ENCODE data around the gene SGPP2.
"Not testable (repeated sequence)": the region's sequence is repeated elsewhere in the genome, so short reads cannot be mapped to it uniquely, and the experiment has no call there.

Gene SGPP2

GRCh38 chr2:222576171-222577081 lies 152.1 kb downstream of the SGPP2 start:
- peaks cover 56% of the 10 kb centered on the region for H3K36me3 ChIP-seq (ENCODE audit: low read depth)
- no peak for TF ChIP-seq CTCF (IDR thresholded peaks at IDR 0.05; ENCODE audit: poor library complexity, severe bottlenecking)
- no peak for DNase-seq (ENCODE audit: low spot score)
- no peaks in the 10 kb centered on the region for H3K9me3 ChIP-seq (ENCODE audit: severe bottlenecking)
- no peak overlapping the region for H3K4me3 ChIP-seq (ENCODE audit: severe bottlenecking)
- no peaks in the 10 kb centered on the region for H3K4me1 ChIP-seq (ENCODE audit: insufficient read depth, poor library complexity, severe bottlenecking)
- ATAC-seq (ENCODE audit: low read depth) = no peak
- H3K27me3 ChIP-seq (ENCODE audit: insufficient read depth, poor library complexity, severe bottlenecking) = no peaks in the 10 kb centered on the region
- no peak overlapping the region for H3K27ac ChIP-seq (ENCODE audit: poor library complexity, severe bottlenecking)

DNA sequence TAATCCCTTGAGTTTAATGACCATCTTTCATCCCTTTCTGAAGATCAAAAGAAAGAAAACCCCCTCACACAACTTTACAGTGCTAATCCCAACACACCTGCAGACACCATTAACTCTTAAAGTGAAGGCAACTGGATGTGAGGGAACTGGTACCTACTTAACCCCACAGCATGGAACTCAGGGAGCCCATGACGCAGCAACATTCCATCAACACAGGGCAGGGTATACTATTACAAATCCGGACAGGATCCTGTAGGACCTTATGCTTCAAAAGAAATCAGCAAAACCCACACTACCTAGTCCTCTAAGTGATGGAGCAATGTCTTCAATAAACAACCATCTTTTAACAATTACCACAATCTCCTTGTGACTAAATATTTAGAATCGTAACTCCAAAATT lies 153.0 kb downstream of the SGPP2 start:
- no peaks in the 10 kb centered on the region for H3K9me3 ChIP-seq (ENCODE audit: severe bottlenecking)
- no peak for TF ChIP-seq CTCF (IDR thresholded peaks at IDR 0.05; ENCODE audit: poor library complexity, severe bottlenecking)
- no peaks in the 10 kb centered on the region for H3K27me3 ChIP-seq (ENCODE audit: insufficient read depth, poor library complexity, severe bottlenecking)
- ATAC-seq (ENCODE audit: low read depth) = no peak
- DNase-seq (ENCODE audit: low spot score) = no peak
- H3K27ac ChIP-seq (ENCODE audit: poor library complexity, severe bottlenecking) = no peak overlapping the region
- H3K36me3 ChIP-seq (ENCODE audit: low read depth) = peaks cover 57% of the 10 kb centered on the region
- no peaks in the 10 kb centered on the region for H3K4me1 ChIP-seq (ENCODE audit: insufficient read depth, poor library complexity, severe bottlenecking)
- no peak overlapping the region for H3K4me3 ChIP-seq (ENCODE audit: severe bottlenecking)

DNA sequence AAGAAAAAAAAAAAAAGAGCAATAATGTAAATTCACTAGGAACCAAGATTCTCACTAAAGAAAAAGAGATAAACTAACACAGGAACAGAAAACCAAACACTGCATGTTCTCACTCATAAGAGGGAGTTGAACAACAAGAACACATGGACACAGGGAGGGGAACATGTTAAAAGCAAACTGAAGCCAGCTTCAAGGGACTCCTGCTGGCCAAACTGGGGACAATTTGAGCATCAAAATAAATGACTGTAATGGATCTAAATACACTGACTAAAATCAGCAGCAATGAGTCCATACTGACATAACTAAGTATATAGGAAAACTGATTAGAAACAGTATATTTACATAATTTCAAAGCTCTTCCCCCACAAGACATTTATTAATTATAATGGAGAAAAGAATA lies 158.6 kb downstream of the SGPP2 start:
- no peak for ATAC-seq (ENCODE audit: low read depth)
- Histone ChIP-seq H3K27ac (ENCODE audit: poor library complexity, severe bottlenecking) (no peak overlapping the region), H3K4me1 (ENCODE audit: insufficient read depth, poor library complexity, severe bottlenecking) (no peaks in the 10 kb centered on the region), H3K9me3 (ENCODE audit: severe bottlenecking) (no peaks in the 10 kb centered on the region), H3K27me3 (ENCODE audit: insufficient read depth, poor library complexity, severe bottlenecking) (no peaks in the 10 kb centered on the region), H3K36me3 (ENCODE audit: low read depth) (peaks cover 40% of the 10 kb centered on the region), H3K4me3 (ENCODE audit: severe bottlenecking) (no peak overlapping the region)
- DNase-seq (ENCODE audit: low spot score) = no peak
- no peak for TF ChIP-seq CTCF (IDR thresholded peaks at IDR 0.05; ENCODE audit: poor library complexity, severe bottlenecking)

- not testable (repeated sequence) for DNase-seq (ENCODE audit: low spot score); H3K27ac ChIP-seq (ENCODE audit: poor library complexity, severe bottlenecking); H3K27me3 ChIP-seq (ENCODE audit: insufficient read depth, poor library complexity, severe bottlenecking); H3K9me3 ChIP-seq (ENCODE audit: severe bottlenecking); ATAC-seq (ENCODE audit: low read depth); H3K4me3 ChIP-seq (ENCODE audit: severe bottlenecking); H3K4me1 ChIP-seq (ENCODE audit: insufficient read depth, poor library complexity, severe bottlenecking)
- H3K36me3 ChIP-seq (ENCODE audit: low read depth) = peaks cover 40% of the 10 kb centered on the region
Observed at GRCh38 chr2:222584589-222584988, 160.2 kb downstream of the SGPP2 start.

DNA sequence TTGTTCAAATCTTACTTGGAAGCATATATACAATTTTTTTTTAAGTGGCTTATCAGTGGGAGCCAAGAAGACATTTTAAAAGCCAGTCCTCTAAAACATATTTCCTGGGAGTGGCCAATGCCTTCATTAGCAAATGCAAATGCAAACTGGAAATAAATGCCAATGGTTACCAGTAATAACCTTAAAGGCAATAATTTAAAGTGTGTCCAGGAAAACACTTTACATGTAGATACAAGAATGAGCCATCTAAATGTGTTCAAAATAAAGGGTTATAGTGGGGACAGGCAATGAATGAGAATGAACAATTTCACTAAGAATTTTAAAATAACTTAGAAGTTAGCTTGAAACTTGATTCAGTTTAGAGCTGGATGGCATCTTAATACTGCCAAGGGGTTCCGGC lies 167.3 kb downstream of the SGPP2 start:
- ATAC-seq (ENCODE audit: low read depth) = no peak

More for the DNA sequence above, 167.3 kb downstream of the SGPP2 start:
- no peaks in the 10 kb centered on the region for H3K27me3 ChIP-seq (ENCODE audit: insufficient read depth, poor library complexity, severe bottlenecking)
- H3K27ac ChIP-seq (ENCODE audit: poor library complexity, severe bottlenecking) = no peak overlapping the region
- H3K4me1 ChIP-seq (ENCODE audit: insufficient read depth, poor library complexity, severe bottlenecking) = no peaks in the 10 kb centered on the region
- no peak for TF ChIP-seq CTCF (IDR thresholded peaks at IDR 0.05; ENCODE audit: poor library complexity, severe bottlenecking)
- H3K9me3 ChIP-seq (ENCODE audit: severe bottlenecking) = no peaks in the 10 kb centered on the region
- no peak overlapping the region for H3K4me3 ChIP-seq (ENCODE audit: severe bottlenecking)
- DNase-seq (ENCODE audit: low spot score) = no peak
- H3K36me3 ChIP-seq (ENCODE audit: low read depth) = peaks cover 74% of the 10 kb centered on the region
